Liver (tissue), 9 donors: ENCODE results near the gene ERCC6L2. TPM values are rescaled to one million over a fixed set of nuclear protein-coding genes. Genes with fewer than 3 reads are reported as not detected.

ENCODE experiments used
- DNase-seq: peaks from one replicate; pipeline ENCODE4 v3.0.0-alpha.2; 2017; ENCODE audit warnings: low spot score
- H3K27ac ChIP-seq, 2 donors: one replicate each; pipeline ENCODE4 v1.7.0; 2013; ENCODE audit warnings: inconsistent platforms in 2 of 2, low read length in 2 of 2, control low read depth in 1 of 2, low read depth in 1 of 2, mild to moderate bottlenecking in 1 of 2
- H3K27me3 ChIP-seq, 4 donors: one replicate each; pipeline versions ENCODE4 v1.6.1 to v1.7.0; 2013; ENCODE audit warnings: low read length in 3 of 4, inconsistent platforms in 1 of 4, mild to moderate bottlenecking in 1 of 4, moderate library complexity in 1 of 4; ENCODE audit not compliant: control insufficient read depth in 4 of 4, insufficient read depth in 4 of 4
- H3K36me3 ChIP-seq, 4 donors: one replicate each; pipeline versions ENCODE4 v1.6.1 to v1.7.0; 2013; ENCODE audit warnings: low read length in 3 of 4, mild to moderate bottlenecking in 3 of 4, low read depth in 1 of 4, moderate library complexity in 1 of 4; ENCODE audit not compliant: control insufficient read depth in 4 of 4, insufficient read depth in 3 of 4
- H3K4me1 ChIP-seq, 4 donors: one replicate each; pipeline versions ENCODE4 v1.6.1 to v1.7.0; 2013; ENCODE audit warnings: low read length in 3 of 4, mild to moderate bottlenecking in 3 of 4, moderate library complexity in 1 of 4; ENCODE audit not compliant: control insufficient read depth in 4 of 4, insufficient read depth in 4 of 4
- H3K4me3 ChIP-seq, 3 donors: one replicate each; pipeline versions ENCODE4 v1.6.1 to v1.7.0; 2013; ENCODE audit warnings: low read length in 3 of 3, control low read depth in 1 of 3, low read depth in 1 of 3, mild to moderate bottlenecking in 1 of 3
- H3K9ac ChIP-seq, 2 donors: one replicate each; pipeline ENCODE4 v1.7.0; 2013; ENCODE audit warnings: low read length in 2 of 2, mild to moderate bottlenecking in 2 of 2, moderate library complexity in 2 of 2, control low read depth in 1 of 2, low read depth in 1 of 2
- H3K9me3 ChIP-seq, 4 donors: one replicate each; pipeline versions ENCODE4 v1.6.1 to v1.7.0; 2013; ENCODE audit warnings: low read length in 3 of 4; ENCODE audit not compliant: control insufficient read depth in 4 of 4
- CTCF ChIP-seq: fragments of 150-350 bp; IDR thresholded peaks from 2 replicates; pipeline ENCODE4 v1.5.1; 2017; ENCODE audit warnings: improper control_type of control experiment, low read depth, low read length; ENCODE audit not compliant: missing input control
- EGR1 ChIP-seq, 2 donors: IDR thresholded peaks; 2 replicates each; pipeline ENCODE4 v1.6.1; 2016 to 2018; ENCODE audit warnings: antibody characterized with exemption in 2 of 2, low read depth in 2 of 2
- FOXA1 ChIP-seq: IDR thresholded peaks from 2 replicates; pipeline ENCODE4 v1.6.1; 2016; ENCODE audit warnings: antibody characterized with exemption
- FOXA2 ChIP-seq: IDR thresholded peaks from 2 replicates; pipeline ENCODE4 v1.6.1; 2016; ENCODE audit warnings: antibody characterized with exemption
- GABPA ChIP-seq, 2 donors: IDR thresholded peaks in 1 of 2; conservative IDR thresholded peaks in 1 of 2; 2 replicates each; pipeline ENCODE4 v1.6.1; 2016; ENCODE audit warnings: antibody characterized with exemption in 2 of 2, mild to moderate bottlenecking in 1 of 2, moderate library complexity in 1 of 2
- HNF4A ChIP-seq, 2 donors: conservative IDR thresholded peaks; 2 replicates each; pipeline ENCODE4 v1.6.1; 2016; ENCODE audit warnings: antibody characterized with exemption in 2 of 2, mild to moderate bottlenecking in 2 of 2
- HNF4G ChIP-seq: IDR thresholded peaks from 2 replicates; pipeline ENCODE4 v1.6.1; 2016; ENCODE audit warnings: antibody characterized with exemption
- JUND ChIP-seq, 2 donors: IDR thresholded peaks; 2 replicates each; pipeline ENCODE4 v1.6.1; 2016; ENCODE audit warnings: antibody characterized with exemption in 2 of 2
- MAX ChIP-seq: IDR thresholded peaks from 2 replicates; pipeline ENCODE4 v1.6.1; 2016; ENCODE audit warnings: antibody characterized with exemption
- NR2F2 ChIP-seq: IDR thresholded peaks from 2 replicates; pipeline ENCODE4 v1.6.1; 2016; ENCODE audit warnings: antibody characterized with exemption
- RAD21 ChIP-seq, 2 donors: IDR thresholded peaks; 2 replicates each; pipeline ENCODE4 v1.6.1; 2016; ENCODE audit warnings: antibody characterized with exemption in 2 of 2, mild to moderate bottlenecking in 2 of 2
- REST ChIP-seq: IDR thresholded peaks from 2 replicates; pipeline ENCODE4 v1.6.1; 2016; ENCODE audit warnings: antibody characterized with exemption, mild to moderate bottlenecking
- RXRA ChIP-seq, 2 donors: IDR thresholded peaks; 2 replicates each; pipeline ENCODE4 v1.6.1; 2017 to 2018; ENCODE audit warnings: antibody characterized with exemption in 2 of 2, mild to moderate bottlenecking in 1 of 2
- SP1 ChIP-seq: IDR thresholded peaks from 2 replicates; pipeline ENCODE4 v1.6.1; 2018; ENCODE audit warnings: antibody characterized with exemption, mild to moderate bottlenecking
- TAF1 ChIP-seq: conservative IDR thresholded peaks from 2 replicates; pipeline ENCODE4 v1.6.1; 2016; ENCODE audit warnings: antibody characterized with exemption, mild to moderate bottlenecking
- ZBTB33 ChIP-seq: IDR thresholded peaks from 2 replicates; pipeline ENCODE4 v1.6.1; 2016; ENCODE audit warnings: antibody characterized with exemption
- WGBS: extraction: QIAGEN DNeasy Blood & Tissue Kit; methylation state at CpG from one replicate; pipeline ENCODE4 v1.1.7; 2013; 5-methylcytosine and 5-hydroxymethylcytosine counted together
- polyA plus RNA-seq, 2 donors: library from polyadenylated mRNA; stranded (reverse) in 1 of 2; unstranded in 1 of 2; fragments of 200-250 nt in 1 of 2; fragments of >200 nt in 1 of 2; fragmentation: Nextera tagmentation in 1 of 2; extraction: Ambion mirVana in 1 of 2; gene quantifications; one replicate each; pipeline versions ENCODE4 v1.2.1 to v1.2.3, GENCODE V29; 2013 to 2015
- total RNA-seq, 2 donors: library from RNA; depleted of rRNA; stranded (reverse); fragments of >200 nt; gene quantifications; one replicate each; pipeline ENCODE4 v1.2.3, GENCODE V29; 2014
- donor health status: healthy.
- donor health status: healthy.
- donor health status: healthy.
- donor health status: healthy.
- donor health status: healthy.

Gene ERCC6L2
- total and polyA plus RNA-seq, 4 donors: 4.7 to 46.0 (median 22.0) TPM

GRCh38 chr9:95864852-95865580 is 10.5 kb upstream of the ERCC6L2 start:
- Histone ChIP-seq H3K9ac (no peak overlapping the region), H3K27me3 (no peaks in the 10 kb centered on the region)
- WGBS: 91% methylated on average over 3 of the region's 3 CpGs

GRCh38 chr9:95870352-95870751 is 5.1 kb upstream of the ERCC6L2 start:
- Histone ChIP-seq H3K27me3 (no peaks in the 10 kb centered on the region), H3K36me3 (peaks cover 0 to 5% (median under 1%) of the 10 kb centered on the region in 4 donors), H3K4me3 (no peak overlapping the region), H3K9me3 (no peaks in the 10 kb centered on the region), H3K4me1 (peaks cover 0 to 10% (median 7%) of the 10 kb centered on the region in 4 donors), H3K9ac (no peak overlapping the region), H3K27ac (no peak overlapping the region)
- WGBS: 92% methylated on average over 1 of the region's 1 CpG
- no peak for TF ChIP-seq GABPA (IDR thresholded peaks at IDR 0.05 in 1 of 2, conservative IDR thresholded peaks at IDR 0.05 in 1 of 2)
- TF ChIP-seq ZBTB33: no peak
- no peak for TF ChIP-seq MAX
- TF ChIP-seq EGR1 (IDR thresholded peaks at IDR 0.05; ENCODE audit: low read depth in 2 of 2): no peak
- TF ChIP-seq RXRA (IDR thresholded peaks at IDR 0.05): no peak
- TF ChIP-seq SP1: no peak
- no peak for TF ChIP-seq FOXA2
- no peak for TF ChIP-seq CTCF
- TF ChIP-seq JUND (IDR thresholded peaks at IDR 0.05): no peak
- TF ChIP-seq RAD21 (IDR thresholded peaks at IDR 0.05): no peak
- no peak for TF ChIP-seq NR2F2
- TF ChIP-seq HNF4G: no peak
- TF ChIP-seq REST: no peak
- no peak for TF ChIP-seq TAF1
- no peak for TF ChIP-seq FOXA1
- DNase-seq: no peak

More at GRCh38 chr9:95864852-95865580, 10.5 kb upstream of the ERCC6L2 start:
- Histone ChIP-seq H3K9me3 (no peaks in the 10 kb centered on the region), H3K4me3 (no peak overlapping the region), H3K4me1 (no peaks in the 10 kb centered on the region), H3K36me3 (peaks cover 0 to 2% (median 0%) of the 10 kb centered on the region in 4 donors), H3K27ac (no peak overlapping the region)
- TF ChIP-seq SP1 (no peak), GABPA (IDR thresholded peaks at IDR 0.05 in 1 of 2, conservative IDR thresholded peaks at IDR 0.05 in 1 of 2) (no peak), RXRA (IDR thresholded peaks at IDR 0.05) (no peak), HNF4A (conservative IDR thresholded peaks at IDR 0.05) (no peak)
- DNase-seq: no peak
